OCI-LY1 (cell line): ENCODE data around the gene SLC38A6.

Experiments
- EZH2 ChIP-seq: fragments of 200-600 bp; sonication (generic), shearing (Covaris generic); IDR thresholded peaks from 2 replicates; pipeline ENCODE4 v1.8.0; 2017; ENCODE audit warnings: borderline replicate concordance, mixed run types, mild to moderate bottlenecking, antibody characterized with exemption, low read length, moderate library complexity, mixed read lengths
- TF ChIP-seq, protein P1 (sequence below): fragments of 200-600 bp; sonication (generic), shearing (Covaris generic); IDR thresholded peaks from 2 replicates; pipeline ENCODE4 v1.5.1; 2017; ENCODE audit warnings: mild to moderate bottlenecking, antibody characterized with exemption, low read length, moderate library complexity, mixed read lengths

DNA sequence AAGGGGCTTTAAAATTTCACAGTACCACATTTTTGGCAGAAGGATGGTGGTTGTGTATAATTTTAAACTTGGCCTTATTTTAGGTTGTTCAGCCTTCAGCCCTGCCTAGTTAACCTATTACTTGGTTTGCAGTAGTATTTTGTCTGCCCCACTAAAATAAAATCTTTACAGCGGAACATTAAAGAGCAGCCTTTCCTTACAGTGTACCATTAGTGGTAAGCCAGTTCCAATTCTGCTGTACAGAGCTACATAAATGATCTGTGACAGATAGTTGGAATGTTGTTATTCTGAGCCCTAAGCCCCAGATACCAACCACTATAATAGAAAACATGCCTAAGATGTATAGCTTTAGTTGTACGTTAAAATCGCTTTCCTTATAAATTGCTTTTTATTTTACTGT is 56.2 kb downstream of the SLC38A6 start:
- TF ChIP-seq, protein P1, sequence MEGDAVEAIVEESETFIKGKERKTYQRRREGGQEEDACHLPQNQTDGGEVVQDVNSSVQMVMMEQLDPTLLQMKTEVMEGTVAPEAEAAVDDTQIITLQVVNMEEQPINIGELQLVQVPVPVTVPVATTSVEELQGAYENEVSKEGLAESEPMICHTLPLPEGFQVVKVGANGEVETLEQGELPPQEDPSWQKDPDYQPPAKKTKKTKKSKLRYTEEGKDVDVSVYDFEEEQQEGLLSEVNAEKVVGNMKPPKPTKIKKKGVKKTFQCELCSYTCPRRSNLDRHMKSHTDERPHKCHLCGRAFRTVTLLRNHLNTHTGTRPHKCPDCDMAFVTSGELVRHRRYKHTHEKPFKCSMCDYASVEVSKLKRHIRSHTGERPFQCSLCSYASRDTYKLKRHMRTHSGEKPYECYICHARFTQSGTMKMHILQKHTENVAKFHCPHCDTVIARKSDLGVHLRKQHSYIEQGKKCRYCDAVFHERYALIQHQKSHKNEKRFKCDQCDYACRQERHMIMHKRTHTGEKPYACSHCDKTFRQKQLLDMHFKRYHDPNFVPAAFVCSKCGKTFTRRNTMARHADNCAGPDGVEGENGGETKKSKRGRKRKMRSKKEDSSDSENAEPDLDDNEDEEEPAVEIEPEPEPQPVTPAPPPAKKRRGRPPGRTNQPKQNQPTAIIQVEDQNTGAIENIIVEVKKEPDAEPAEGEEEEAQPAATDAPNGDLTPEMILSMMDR, result no peak
- TF ChIP-seq EZH2, result no peak
